K562 (cell line): Measurements from ENCODE around the gene PLEKHG5. TPM values are rescaled to one million over a fixed set of nuclear protein-coding genes. Genes with fewer than 3 reads are reported as not detected.

ENCODE experiments used
- ATF7 ChIP-seq: fragments of 450-650 bp; IDR thresholded peaks from 2 replicates; pipeline ENCODE4 v1.7.1; 2014; ENCODE audit warnings: mild to moderate bottlenecking, moderate library complexity
- CBFB ChIP-seq: sonication (generic); formaldehyde crosslinking; IDR thresholded peaks from 2 replicates; pipeline ENCODE4 v1.4.0; 2020; ENCODE audit warnings: mild to moderate bottlenecking, missing genetic modification reagents
- CTBP1 ChIP-seq: fragments of 450-650 bp; IDR thresholded peaks from 2 replicates; pipeline ENCODE4 v1.6.1; 2016; ENCODE audit warnings: borderline replicate concordance
- NONO ChIP-seq, 2 experiments: fragments of 200-400 bp in 1 of 2; fragments of 450-650 bp in 1 of 2; formaldehyde crosslinking in 1 of 2; IDR thresholded peaks; 2 replicates each; pipeline ENCODE4 v1.6.1; 2017; ENCODE audit warnings: low read depth in 2 of 2, mild to moderate bottlenecking in 2 of 2, moderate library complexity in 2 of 2, low read length in 1 of 2
- NR2C2 ChIP-seq, 2 experiments: fragments of 200-800 bp in 1 of 2; sonication (Bioruptor generic) in 1 of 2; sonication (generic) in 1 of 2; formaldehyde crosslinking in 1 of 2; IDR thresholded peaks; 2 replicates each; pipeline versions ENCODE4 v1.6.1 to v1.8.0; 2016 to 2022; ENCODE audit warnings: mild to moderate bottlenecking in 1 of 2, missing compliant biosample characterization in 1 of 2, missing genetic modification characterization in 1 of 2, missing genetic modification reagents in 1 of 2
- RB1 ChIP-seq: fragments of 450-650 bp; IDR thresholded peaks from 2 replicates; pipeline ENCODE4 v1.6.1; 2017; ENCODE audit warnings: low read depth, mild to moderate bottlenecking
- SMC3 ChIP-seq: conservative IDR thresholded peaks from 2 replicates; pipeline ENCODE4 v1.6.1; 2011; ENCODE audit warnings: low read depth, low read length, improper control_type of control experiment; ENCODE audit not compliant: insufficient read depth
- SUPT5H ChIP-seq: fragments of 450-650 bp; IDR thresholded peaks from 2 replicates; pipeline ENCODE4 v1.6.1; 2016
- THRAP3 ChIP-seq: fragments of 450-650 bp; IDR thresholded peaks from 2 replicates; pipeline ENCODE4 v1.6.1; 2016; ENCODE audit warnings: mild to moderate bottlenecking, inconsistent platforms, borderline replicate concordance
- TOE1 ChIP-seq, 2 experiments: fragments of 450-650 bp in 1 of 2; sonication (generic) in 1 of 2; formaldehyde crosslinking in 1 of 2; IDR thresholded peaks; 2 replicates each; pipeline versions ENCODE4 v1.7.1 to v1.8.0; 2016 to 2022; ENCODE audit warnings: borderline replicate concordance in 2 of 2, mild to moderate bottlenecking in 2 of 2, antibody characterized with exemption in 1 of 2, inconsistent platforms in 1 of 2, low read depth in 1 of 2, missing genetic modification reagents in 1 of 2, moderate library complexity in 1 of 2
- ZBTB7A ChIP-seq: IDR thresholded peaks from 2 replicates; pipeline ENCODE4 v1.6.1; 2011; ENCODE audit warnings: low read depth, mild to moderate bottlenecking, low read length, moderate library complexity, borderline replicate concordance; ENCODE audit not compliant: control insufficient read depth
- polyA plus RNA-seq, 8 experiments: library from polyadenylated mRNA; depleted of rRNA in 4 of 8; stranded (reverse) in 5 of 8; unstranded in 3 of 8; fragments of >200 nt; fragmentation: Nextera tagmentation in 2 of 8; fragmentation: Illumina TruSeq in 1 of 8; extraction: Ambion mirVana in 2 of 8; extraction: Trizol in 1 of 8; gene quantifications; 2 replicates each; pipeline versions ENCODE4 v1.2.1 to v1.2.3, GENCODE V29; 2011 to 2014; ENCODE audit warnings: inconsistent platforms in 1 of 8, missing spikeins in 1 of 8
- total RNA-seq, 7 experiments: library from RNA; depleted of rRNA in 6 of 7; stranded (reverse); fragments of >200 nt in 6 of 7; fragmentation: Illumina TruSeq in 2 of 7; extraction: Trizol in 2 of 7; gene quantifications; 2 replicates each; pipeline versions ENCODE4 v1.2.1 to v1.2.3, GENCODE V29; 2011 to 2021; ENCODE audit warnings: low replicate concordance in 1 of 7
- TF ChIP-seq, protein P1 (sequence below): IDR thresholded peaks from 2 replicates; pipeline ENCODE4 v1.6.1; 2011; ENCODE audit warnings: borderline replicate concordance, low read depth, mild to moderate bottlenecking, moderate library complexity, low read length; ENCODE audit not compliant: insufficient read depth, poor library complexity, severe bottlenecking
- TF ChIP-seq, protein P2 (sequence below): fragments of 250-450 bp; sonication (Bioruptor Pico); IDR thresholded peaks from 2 replicates; pipeline ENCODE4 v1.5.0; 2022; ENCODE audit warnings: mild to moderate bottlenecking
- TF ChIP-seq, protein P3 (sequence below): sonication (generic); formaldehyde crosslinking; IDR thresholded peaks from 2 replicates; pipeline ENCODE4 v1.8.0; 2022; ENCODE audit warnings: mild to moderate bottlenecking, low read depth, missing genetic modification reagents
- TF ChIP-seq, protein P4 (sequence below): sonication (generic); formaldehyde crosslinking; IDR thresholded peaks from 2 replicates; pipeline ENCODE4 v1.8.0; 2022; ENCODE audit warnings: missing genetic modification reagents, mild to moderate bottlenecking, moderate library complexity, borderline replicate concordance

PLEKHG5 gene
- total and polyA plus RNA-seq, 9 of the 15 experiments (the other 6 are each of a cell fraction or from before 2014, with no cell fraction given) = 0.04 to 0.29 (median 0.09) TPM; not detected in 3

DNA sequence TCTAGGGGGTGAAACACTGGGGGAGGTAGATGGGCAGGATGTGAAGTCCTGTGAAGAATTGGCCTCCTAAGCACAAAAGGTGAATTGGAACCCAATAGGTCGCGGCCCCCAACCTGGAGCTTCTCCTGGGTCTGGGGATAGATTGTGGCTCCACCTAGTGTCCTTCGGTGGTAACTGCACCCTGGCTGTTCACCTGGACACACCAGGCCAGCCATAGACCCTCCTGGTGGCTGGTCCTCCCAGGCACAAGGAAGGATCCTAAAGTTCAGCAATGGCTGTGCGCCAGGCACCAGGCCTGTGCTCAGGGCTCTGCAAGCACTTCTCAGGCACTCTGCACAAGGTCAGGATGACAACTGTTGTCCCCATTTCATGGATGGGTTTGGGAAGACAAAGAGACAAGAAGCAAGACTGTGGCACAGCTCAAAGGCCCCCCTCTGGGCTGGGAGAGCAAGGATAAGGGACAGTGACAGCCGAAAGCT is 53.4 kb downstream of the PLEKHG5 start (continued):
- TF ChIP-seq, protein P1, sequence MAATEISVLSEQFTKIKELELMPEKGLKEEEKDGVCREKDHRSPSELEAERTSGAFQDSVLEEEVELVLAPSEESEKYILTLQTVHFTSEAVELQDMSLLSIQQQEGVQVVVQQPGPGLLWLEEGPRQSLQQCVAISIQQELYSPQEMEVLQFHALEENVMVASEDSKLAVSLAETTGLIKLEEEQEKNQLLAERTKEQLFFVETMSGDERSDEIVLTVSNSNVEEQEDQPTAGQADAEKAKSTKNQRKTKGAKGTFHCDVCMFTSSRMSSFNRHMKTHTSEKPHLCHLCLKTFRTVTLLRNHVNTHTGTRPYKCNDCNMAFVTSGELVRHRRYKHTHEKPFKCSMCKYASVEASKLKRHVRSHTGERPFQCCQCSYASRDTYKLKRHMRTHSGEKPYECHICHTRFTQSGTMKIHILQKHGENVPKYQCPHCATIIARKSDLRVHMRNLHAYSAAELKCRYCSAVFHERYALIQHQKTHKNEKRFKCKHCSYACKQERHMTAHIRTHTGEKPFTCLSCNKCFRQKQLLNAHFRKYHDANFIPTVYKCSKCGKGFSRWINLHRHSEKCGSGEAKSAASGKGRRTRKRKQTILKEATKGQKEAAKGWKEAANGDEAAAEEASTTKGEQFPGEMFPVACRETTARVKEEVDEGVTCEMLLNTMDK = peak; percentile 12
- no peak for TF ChIP-seq SUPT5H
- TF ChIP-seq, protein P2, sequence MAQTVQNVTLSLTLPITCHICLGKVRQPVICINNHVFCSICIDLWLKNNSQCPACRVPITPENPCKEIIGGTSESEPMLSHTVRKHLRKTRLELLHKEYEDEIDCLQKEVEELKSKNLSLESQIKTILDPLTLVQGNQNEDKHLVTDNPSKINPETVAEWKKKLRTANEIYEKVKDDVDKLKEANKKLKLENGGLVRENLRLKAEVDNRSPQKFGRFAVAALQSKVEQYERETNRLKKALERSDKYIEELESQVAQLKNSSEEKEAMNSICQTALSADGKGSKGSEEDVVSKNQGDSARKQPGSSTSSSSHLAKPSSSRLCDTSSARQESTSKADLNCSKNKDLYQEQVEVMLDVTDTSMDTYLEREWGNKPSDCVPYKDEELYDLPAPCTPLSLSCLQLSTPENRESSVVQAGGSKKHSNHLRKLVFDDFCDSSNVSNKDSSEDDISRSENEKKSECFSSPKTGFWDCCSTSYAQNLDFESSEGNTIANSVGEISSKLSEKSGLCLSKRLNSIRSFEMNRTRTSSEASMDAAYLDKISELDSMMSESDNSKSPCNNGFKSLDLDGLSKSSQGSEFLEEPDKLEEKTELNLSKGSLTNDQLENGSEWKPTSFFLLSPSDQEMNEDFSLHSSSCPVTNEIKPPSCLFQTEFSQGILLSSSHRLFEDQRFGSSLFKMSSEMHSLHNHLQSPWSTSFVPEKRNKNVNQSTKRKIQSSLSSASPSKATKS (CRISPR knock-in tag) = no peak
- TF ChIP-seq, protein P3, sequence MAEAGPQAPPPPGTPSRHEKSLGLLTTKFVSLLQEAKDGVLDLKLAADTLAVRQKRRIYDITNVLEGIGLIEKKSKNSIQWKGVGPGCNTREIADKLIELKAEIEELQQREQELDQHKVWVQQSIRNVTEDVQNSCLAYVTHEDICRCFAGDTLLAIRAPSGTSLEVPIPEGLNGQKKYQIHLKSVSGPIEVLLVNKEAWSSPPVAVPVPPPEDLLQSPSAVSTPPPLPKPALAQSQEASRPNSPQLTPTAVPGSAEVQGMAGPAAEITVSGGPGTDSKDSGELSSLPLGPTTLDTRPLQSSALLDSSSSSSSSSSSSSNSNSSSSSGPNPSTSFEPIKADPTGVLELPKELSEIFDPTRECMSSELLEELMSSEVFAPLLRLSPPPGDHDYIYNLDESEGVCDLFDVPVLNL (CRISPR knock-in tag) = 0 out of 2 replicates have a peak, but pooled peaks have one; percentile 14
- TF ChIP-seq SMC3 = peak; percentile 76
- TF ChIP-seq NONO (IDR thresholded peaks at IDR 0.05; ENCODE audit: low read depth in 2 of 2, low read length in 1 of 2) = peak in 1 of 2 experiments; percentile 36; a peak in 1 of 4 replicates
- peak; percentile 69 for TF ChIP-seq CTBP1
- 0 out of 2 replicates have a peak, but pooled peaks have one; percentile 12 for TF ChIP-seq CBFB
- TF ChIP-seq, protein P4, sequence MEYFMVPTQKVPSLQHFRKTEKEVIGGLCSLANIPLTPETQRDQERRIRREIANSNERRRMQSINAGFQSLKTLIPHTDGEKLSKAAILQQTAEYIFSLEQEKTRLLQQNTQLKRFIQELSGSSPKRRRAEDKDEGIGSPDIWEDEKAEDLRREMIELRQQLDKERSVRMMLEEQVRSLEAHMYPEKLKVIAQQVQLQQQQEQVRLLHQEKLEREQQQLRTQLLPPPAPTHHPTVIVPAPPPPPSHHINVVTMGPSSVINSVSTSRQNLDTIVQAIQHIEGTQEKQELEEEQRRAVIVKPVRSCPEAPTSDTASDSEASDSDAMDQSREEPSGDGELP (CRISPR knock-in tag) = 0 out of 2 replicates have a peak, but pooled peaks have one; percentile 40
- TF ChIP-seq THRAP3 = no peak
- TF ChIP-seq NR2C2 (CRISPR knock-in tag; IDR thresholded peaks at IDR 0.05) = no peak
- no peak for TF ChIP-seq NR2C2 (tag; IDR thresholded peaks at IDR 0.05)
- peak; percentile 29; the same call in 1 of the 2 replicates for TF ChIP-seq ATF7
- no peak for TF ChIP-seq TOE1 (IDR thresholded peaks at IDR 0.05; ENCODE audit: borderline replicate concordance)
- TF ChIP-seq TOE1 (CRISPR knock-in tag; IDR thresholded peaks at IDR 0.05; ENCODE audit: borderline replicate concordance, low read depth) = no peak
- TF ChIP-seq ZBTB7A = peak; percentile 71; the same call in 1 of the 2 replicates
- TF ChIP-seq RB1 = peak; percentile 89
